Measurements from ENCODE around the gene TRMO.

TRMO gene

DNA sequence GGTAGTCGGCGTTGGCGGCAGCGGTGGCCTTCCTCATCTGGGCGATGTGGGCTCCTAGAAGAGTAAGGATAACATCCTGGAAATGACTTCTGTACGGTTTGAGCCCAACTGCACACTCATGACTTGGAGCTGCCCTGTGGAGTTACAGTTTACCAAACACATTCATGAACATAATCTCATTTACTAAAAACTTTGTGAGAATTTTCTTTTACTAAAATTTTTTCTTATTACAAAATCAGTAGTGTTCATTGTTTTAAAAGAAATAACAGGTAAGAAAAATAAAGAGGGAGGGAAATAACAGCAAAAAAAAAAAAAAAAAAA, 63.9 kb downstream of the TRMO start:
- no peak for DNase-seq

DNA sequence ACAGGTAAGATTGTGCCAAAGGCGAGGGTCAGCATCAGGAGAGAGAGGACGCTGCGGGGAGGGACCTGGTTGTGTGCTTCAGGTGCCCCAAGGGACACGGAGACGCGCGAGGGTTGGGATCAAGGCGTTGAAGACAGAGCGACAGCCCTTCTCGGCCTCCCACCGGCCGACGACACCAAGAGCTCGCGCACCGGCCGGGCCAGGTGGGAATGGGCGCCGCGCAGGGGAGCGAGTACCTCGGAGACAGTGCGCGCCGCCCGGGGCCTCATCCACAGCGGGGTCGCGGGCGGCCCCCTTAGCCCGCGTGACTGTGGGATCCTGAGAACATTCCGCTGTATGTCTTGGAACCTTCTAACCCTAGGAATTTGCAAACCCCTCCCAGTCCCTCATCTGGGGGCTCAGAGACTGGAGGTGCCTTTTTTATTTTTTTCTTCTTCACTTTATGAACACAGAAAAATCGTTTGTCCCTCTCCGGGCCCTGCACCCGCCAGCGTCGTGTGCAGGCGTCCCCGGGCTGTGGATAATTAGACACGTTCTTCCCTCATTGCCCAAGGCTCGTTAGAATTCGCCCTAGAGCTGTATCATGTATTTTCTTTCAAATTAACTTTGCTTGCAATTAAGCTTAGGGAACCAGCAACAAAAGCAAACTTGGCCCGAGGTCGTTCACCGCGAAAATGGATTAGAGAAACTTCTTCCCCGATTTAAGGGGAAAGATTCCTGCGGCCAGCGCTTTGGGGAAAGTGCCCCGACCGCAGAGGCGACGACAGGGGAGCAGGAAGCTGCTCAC, 64.5 kb downstream of the TRMO start:
- DNase-seq, result peak; percentile 64

DNA sequence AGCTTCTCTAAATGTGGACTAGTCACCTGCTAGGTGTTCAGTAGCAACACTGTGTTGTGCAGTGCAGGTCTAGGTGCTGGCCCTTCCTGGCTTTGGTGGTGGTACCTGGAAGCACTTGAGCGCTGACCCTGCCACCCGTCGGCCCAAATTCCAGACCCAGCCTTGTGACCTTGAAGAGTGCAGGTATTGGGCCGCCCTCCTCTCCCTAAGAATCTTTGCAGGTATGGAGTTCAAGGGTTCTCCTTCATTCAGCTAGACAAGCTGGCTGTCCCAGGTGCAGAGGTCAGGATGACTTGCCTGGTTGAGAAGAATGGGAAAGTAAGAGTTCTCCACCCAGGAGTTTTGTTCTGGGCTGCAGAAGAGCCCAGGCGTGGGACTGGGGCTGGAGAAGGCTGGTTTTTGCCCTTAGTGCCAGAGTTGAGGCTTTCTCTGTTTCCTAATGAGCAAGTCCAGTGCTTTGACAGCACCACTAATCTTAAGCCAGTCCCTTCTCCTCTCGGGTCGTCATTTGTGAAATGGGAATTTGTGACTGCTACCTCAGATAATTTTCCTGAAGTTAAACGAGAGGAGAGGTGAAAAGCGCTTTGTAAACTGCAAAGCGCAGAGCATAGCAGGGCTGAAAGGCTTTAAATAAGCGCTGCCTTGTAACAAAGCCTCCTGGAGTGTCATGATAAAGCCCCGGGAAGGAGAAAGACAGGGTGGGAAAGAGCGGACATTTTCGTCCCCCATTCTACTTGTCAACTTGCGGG, 65.3 kb downstream of the TRMO start:
- DNase-seq, result peak; percentile 52

DNA sequence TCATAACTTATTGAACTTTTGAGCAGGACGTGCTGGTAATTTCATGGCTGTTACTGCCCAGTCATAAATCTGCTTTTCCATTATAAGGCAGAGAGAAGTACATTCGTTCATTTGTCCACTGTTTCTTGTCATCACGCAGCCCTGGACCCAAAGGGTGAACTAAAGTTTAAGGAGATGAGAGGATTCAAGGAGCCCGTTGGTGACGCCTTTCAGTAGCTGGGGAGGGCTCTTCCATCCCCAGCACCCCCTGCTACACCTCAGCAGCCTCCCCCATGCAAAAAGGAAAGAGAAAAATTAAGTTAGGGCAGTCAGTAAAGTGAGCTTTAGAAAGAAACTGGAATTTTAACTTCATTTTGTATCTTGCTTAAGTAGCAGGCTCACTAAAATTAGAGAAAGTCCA, 66.4 kb downstream of the TRMO start:
- DNase-seq, result no peak

DNA sequence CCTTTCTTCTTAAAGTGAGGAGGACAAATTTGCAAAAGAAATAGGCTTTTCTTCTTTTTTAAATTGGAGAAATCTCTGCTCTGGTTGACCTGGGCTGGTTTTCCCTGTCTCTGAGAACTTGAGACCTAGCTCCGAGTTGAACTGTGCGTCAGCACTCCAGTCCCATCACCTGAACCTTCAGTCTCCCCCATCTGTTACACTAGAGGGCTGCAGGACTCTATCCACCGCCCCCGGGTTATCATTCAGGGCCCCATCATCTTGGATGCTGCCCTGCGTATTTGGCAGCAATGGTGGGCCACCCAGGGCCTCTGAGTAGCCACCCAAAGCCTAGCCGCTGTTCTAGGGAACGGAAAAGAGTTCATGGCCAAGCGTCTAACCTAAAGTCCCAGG, 66.8 kb downstream of the TRMO start:
- DNase-seq, result no peak

DNA sequence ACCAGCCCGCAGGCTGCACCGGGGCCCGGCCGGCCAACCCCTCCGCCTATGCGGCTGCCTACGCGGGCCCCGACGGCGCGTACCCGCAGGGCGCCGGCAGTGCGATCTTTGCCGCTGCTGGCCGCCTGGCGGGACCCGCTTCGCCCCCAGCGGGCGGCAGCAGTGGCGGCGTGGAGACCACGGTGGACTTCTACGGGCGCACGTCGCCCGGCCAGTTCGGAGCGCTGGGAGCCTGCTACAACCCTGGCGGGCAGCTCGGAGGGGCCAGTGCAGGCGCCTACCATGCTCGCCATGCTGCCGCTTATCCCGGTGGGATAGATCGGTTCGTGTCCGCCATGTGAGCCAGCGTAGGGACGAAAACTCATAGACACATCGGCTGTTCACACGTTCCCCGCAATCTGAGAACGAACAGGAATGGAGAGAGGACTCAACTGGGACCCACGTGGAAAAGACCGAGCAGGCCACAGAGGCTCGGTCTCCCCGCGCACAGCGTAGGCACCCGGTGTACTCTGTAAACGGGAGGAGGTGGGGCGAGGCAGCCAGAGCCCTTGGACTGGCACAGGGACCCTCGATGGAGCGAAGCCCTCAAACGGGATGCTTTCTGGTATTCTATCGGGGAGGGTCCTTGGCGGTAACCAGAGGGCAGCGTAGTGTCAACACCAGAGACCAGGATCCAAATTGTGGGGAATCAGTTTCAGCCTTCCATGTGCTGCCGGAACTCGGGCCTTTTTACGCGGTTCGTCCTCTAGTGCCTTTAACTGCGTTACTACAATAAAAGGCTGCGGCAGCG, 67.4 kb downstream of the TRMO start:
- no peak for DNase-seq
